Brain microvascular endothelial cell (primary cell): ENCODE data around the gene ADGRD1.

Source experiments
- DNase-seq: peaks from one replicate; pipeline ENCODE4 v3.0.0-alpha.2; 2020
- H3K27ac ChIP-seq: fragments of 250-450 bp; sonication (Bioruptor Pico); 2 replicates; pipeline ENCODE4 v1.5.1; 2020; ENCODE audit warnings: mild to moderate bottlenecking, moderate library complexity
- H3K27me3 ChIP-seq: fragments of 250-450 bp; sonication (Bioruptor Pico); replicated peaks from 2 replicates; pipeline ENCODE4 v1.5.1; 2020; ENCODE audit warnings: mild to moderate bottlenecking
- H3K36me3 ChIP-seq: fragments of 250-450 bp; sonication (Bioruptor Pico); replicated peaks from 2 replicates; pipeline ENCODE4 v1.5.1; 2020; ENCODE audit warnings: mild to moderate bottlenecking
- H3K4me3 ChIP-seq: 2 replicates; pipeline ENCODE4 v1.5.1; 2011; ENCODE audit warnings: low read depth, mild to moderate bottlenecking, control low read depth, low read length, moderate library complexity
- in situ Hi-C: cut with HindIII; loops from 2 replicates; pipeline ENCODE4 v1.10.0; 2017; ENCODE audit warnings: low sequenced_read_pairs, low pct_ligation_motif_present
- TF ChIP-seq, protein P1 (sequence below): IDR thresholded peaks from 2 replicates; pipeline ENCODE4 v1.5.1; 2011; ENCODE audit warnings: low read depth, mild to moderate bottlenecking, moderate library complexity, low read length, control low read depth, inconsistent platforms; ENCODE audit errors: missing control alignments

The ADGRD1 gene

DNA sequence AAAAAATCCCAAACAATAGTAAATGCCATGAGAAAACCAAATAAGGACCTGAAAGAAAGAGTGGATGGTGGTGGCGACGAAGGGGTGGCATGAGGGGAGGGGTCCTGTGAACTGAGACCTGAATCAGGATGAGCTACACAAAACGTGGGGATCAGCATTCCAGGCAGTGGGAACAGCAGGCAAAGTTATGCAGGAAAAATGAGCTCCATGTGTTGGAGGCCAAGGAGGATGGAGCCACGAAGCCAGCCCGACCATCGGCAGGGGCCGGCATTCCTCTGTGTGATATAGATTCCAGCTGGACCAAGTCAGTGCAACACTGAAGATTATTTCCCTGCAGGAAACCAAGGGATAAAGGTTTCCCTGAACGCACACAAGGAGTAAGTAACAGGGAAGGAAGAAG lies 7.1 kb downstream of the ADGRD1 start:
- no peak for DNase-seq
- Histone ChIP-seq H3K36me3 (no peaks in the 10 kb centered on the region), H3K4me3 (no peak overlapping the region), H3K27ac (no peak overlapping the region), H3K27me3 (no peaks in the 10 kb centered on the region)
- in situ Hi-C loops, result no loop called here
- TF ChIP-seq, protein P1, sequence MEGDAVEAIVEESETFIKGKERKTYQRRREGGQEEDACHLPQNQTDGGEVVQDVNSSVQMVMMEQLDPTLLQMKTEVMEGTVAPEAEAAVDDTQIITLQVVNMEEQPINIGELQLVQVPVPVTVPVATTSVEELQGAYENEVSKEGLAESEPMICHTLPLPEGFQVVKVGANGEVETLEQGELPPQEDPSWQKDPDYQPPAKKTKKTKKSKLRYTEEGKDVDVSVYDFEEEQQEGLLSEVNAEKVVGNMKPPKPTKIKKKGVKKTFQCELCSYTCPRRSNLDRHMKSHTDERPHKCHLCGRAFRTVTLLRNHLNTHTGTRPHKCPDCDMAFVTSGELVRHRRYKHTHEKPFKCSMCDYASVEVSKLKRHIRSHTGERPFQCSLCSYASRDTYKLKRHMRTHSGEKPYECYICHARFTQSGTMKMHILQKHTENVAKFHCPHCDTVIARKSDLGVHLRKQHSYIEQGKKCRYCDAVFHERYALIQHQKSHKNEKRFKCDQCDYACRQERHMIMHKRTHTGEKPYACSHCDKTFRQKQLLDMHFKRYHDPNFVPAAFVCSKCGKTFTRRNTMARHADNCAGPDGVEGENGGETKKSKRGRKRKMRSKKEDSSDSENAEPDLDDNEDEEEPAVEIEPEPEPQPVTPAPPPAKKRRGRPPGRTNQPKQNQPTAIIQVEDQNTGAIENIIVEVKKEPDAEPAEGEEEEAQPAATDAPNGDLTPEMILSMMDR, result no peak

DNA sequence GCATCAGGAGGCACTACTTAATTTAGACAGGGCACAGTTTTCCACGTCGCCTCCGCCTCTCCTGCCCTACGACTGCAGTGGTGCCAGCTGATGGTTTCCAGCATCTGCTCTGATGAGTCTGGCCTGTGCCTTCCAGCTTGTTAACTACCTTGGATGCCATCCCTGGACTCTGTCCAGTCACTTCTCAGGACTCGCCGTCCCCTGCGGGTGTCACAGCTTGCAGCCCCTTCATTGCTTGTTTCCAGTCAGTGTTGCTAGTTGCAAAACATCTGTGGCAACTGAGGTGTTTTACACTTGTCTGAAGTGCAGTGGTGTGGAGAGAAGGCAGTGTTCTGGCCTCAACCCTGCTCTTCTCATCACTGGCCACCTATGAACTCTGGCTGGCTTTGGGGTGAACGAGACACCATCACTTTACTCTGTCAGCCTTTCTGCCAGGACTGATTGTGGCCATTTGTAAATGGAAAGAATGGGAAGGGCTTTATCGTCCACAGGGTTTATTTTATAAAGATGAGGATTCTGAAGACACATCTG lies 8.3 kb downstream of the ADGRD1 start:
- Histone ChIP-seq H3K4me3 (no peak overlapping the region), H3K36me3 (no peaks in the 10 kb centered on the region), H3K27ac (no peak overlapping the region), H3K27me3 (no peaks in the 10 kb centered on the region)
- TF ChIP-seq, protein P1, result no peak
- no peak for DNase-seq
- in situ Hi-C loops, result no loop called here

DNA sequence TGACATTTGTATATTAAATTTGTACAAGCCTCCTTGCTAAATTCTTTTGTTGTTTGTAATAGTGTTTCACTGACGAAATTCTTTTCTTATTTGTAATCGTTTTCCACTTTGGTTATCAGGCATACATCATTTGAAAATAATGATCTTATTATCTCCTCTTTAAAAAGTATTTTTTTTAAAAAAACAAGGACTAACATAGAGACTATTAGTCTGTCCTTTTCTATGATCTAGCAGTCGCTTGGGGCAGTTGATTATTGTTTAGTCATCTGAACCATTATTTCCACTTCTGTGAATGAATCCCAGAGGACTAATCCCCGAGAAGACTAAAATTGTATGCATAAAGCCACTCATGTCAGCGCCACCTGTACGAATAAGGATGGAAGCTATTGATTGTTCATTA lies 11.5 kb downstream of the ADGRD1 start:
- no peaks in the 10 kb centered on the region for H3K27me3 ChIP-seq
- DNase-seq, result no peak
- H3K4me3 ChIP-seq, result no peak overlapping the region
- TF ChIP-seq, protein P1, result no peak
- H3K27ac ChIP-seq, result no peak overlapping the region
- H3K36me3 ChIP-seq, result no peaks in the 10 kb centered on the region
- in situ Hi-C loops, result no loop called here

DNA sequence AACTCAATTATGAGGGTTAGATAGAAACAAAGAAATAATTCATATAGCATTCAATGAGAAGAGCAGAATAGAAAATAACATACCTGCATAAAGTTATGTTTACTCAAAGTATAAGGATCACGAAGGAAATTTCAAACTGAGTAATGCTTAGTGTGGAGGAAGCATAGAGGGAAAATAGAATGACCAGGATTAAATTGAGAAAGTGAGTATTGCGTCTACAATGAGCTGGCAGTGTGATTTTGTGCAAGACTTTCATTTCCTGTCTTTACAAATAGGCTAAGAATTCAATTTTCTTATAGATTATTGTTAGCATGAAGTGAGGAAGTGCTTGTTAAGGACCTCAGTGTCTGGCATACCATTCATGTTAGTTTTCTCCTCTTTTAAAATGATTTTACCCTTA lies 12.0 kb downstream of the ADGRD1 start:
- no peaks in the 10 kb centered on the region for H3K27me3 ChIP-seq
- DNase-seq, result no peak
- no peak overlapping the region for H3K4me3 ChIP-seq
- no peak overlapping the region for H3K27ac ChIP-seq
- in situ Hi-C loops, result no loop called here
- TF ChIP-seq, protein P1, result no peak
- H3K36me3 ChIP-seq, result no peaks in the 10 kb centered on the region

DNA sequence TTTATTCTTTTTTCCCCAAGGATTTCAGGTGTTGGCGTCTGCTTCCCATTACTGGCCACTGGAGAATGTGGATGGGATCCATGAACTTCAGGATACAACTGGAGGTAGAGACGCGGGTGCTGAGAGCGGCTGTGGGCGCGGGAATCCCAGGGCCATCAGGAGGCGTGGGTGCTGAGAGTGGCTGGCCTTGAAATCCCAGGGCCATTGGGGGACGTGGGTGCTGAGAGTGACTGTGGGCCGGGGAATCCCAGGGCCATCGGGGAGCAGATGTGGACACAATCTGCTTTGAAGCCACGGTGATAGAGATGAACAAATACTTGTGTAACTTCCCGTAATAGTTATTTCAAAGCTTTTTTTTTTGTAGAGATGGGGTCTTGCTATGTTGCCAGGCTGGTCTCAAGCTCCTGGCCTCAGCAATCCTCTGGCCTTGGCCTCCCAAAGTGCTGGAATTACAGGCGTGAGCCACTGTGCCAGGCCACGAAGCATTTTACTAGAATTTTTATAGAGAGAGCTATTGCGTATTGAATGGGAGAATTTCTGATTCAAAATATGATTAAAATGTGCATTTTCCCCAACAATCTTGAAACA lies 12.8 kb downstream of the ADGRD1 start:
- in situ Hi-C loops, result no loop called here
- no peaks in the 10 kb centered on the region for H3K27me3 ChIP-seq
- H3K4me3 ChIP-seq, result no peak overlapping the region
- TF ChIP-seq, protein P1, result no peak
- H3K36me3 ChIP-seq, result no peaks in the 10 kb centered on the region
- DNase-seq, result no peak
- H3K27ac ChIP-seq, result no peak overlapping the region

DNA sequence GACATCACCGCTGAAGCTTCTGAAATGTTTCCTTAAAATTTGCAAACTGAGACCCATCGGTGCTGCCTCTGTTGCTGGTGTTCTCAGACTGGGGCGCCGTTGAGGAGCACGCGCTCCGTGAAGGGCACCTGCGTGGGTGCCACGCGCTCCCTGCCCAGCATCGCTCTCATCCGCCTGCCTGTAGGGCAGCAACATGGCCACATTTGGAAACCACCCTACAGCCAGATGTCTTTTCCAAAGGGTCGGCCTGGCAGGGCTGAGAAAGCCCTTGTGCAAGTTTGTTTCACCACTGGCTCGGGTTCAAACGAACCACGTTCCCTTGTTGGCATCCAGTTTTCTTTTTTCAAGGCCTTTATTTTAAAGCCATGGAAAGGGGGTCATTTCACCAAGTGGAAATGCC lies 13.9 kb downstream of the ADGRD1 start:
- TF ChIP-seq, protein P1, result no peak
- Histone ChIP-seq H3K27me3 (no peaks in the 10 kb centered on the region), H3K36me3 (no peaks in the 10 kb centered on the region), H3K4me3 (no peak overlapping the region), H3K27ac (no peak overlapping the region)
- no peak for DNase-seq
- in situ Hi-C loops, result no loop called here
